GM12874 (cell line): ENCODE data around the gene CDK2.
A peak's percentile ranks its signal among the peaks of the same experiment; 100 is the strongest.

Experiments used
- CTCF ChIP-seq: IDR thresholded peaks from 2 replicates; pipeline ENCODE4 v1.5.1; 2011; ENCODE audit warnings: low read depth, mild to moderate bottlenecking, control low read depth, low read length, moderate library complexity; ENCODE audit not compliant: insufficient read depth

CDK2 gene

GRCh38 chr12:55993230-55993853 lies 26.7 kb downstream of the CDK2 start:
- no peak for TF ChIP-seq CTCF

- no peak for TF ChIP-seq CTCF
Observed at GRCh38 chr12:55995366-55995765, 28.7 kb downstream of the CDK2 start.

- TF ChIP-seq CTCF, result peak; percentile 71
Observed at GRCh38 chr12:55996201-55996714, 29.6 kb downstream of the CDK2 start.

GRCh38 chr12:55996715-55997534 lies 30.3 kb downstream of the CDK2 start, which contains the start of gene SUOX:
TSS of gene SUOX (plus strand) at chr12:55997276. CDS start at chr12:56002222, 4,946 bp downstream.
- no peak for TF ChIP-seq CTCF

GRCh38 chr12:55997535-55997859 lies 30.9 kb downstream of the CDK2 start:
- TF ChIP-seq CTCF, result no peak

GRCh38 chr12:56001487-56002100 lies 35.0 kb downstream of the CDK2 start:
- no peak for TF ChIP-seq CTCF

GRCh38 chr12:56004211-56004610 lies 37.6 kb downstream of the CDK2 start:
- no peak for TF ChIP-seq CTCF
